Cardiac muscle cell (in vitro differentiated cells and primary cell): ENCODE results near the gene SLC25A29. TPM values are rescaled to one million over a fixed set of nuclear protein-coding genes. Genes with fewer than 3 reads are reported as not detected.
"Not testable (repeated sequence)": the region's sequence is repeated elsewhere in the genome, so short reads cannot be mapped to it uniquely, and the experiment has no call there.

Experiments
- DNase-seq, 2 donors: peaks; one replicate each; pipeline versions ENCODE4 v3.0.0 to v3.0.0-alpha.2; 2010 to 2017; ENCODE audit warnings: low read depth in 1 of 2, low spot score in 1 of 2
- H3K27ac ChIP-seq: fragments of 200-600 bp; sonication (generic); 2 replicates; pipeline ENCODE4 v1.5.1; 2016
- H3K27me3 ChIP-seq: fragments of 200-600 bp; sonication (generic); 2 replicates; pipeline ENCODE4 v1.6.0; 2016; ENCODE audit warnings: control low read depth
- H3K36me3 ChIP-seq: fragments of 200-600 bp; sonication (generic); 2 replicates; pipeline ENCODE4 v1.5.1; 2016; ENCODE audit warnings: control low read depth
- H3K4me1 ChIP-seq: fragments of 200-600 bp; sonication (generic); 2 replicates; pipeline ENCODE4 v1.8.1; 2017; ENCODE audit warnings: low read depth, mild to moderate bottlenecking, mixed run types
- H3K4me3 ChIP-seq: fragments of 200-600 bp; sonication (generic); 2 replicates; pipeline ENCODE4 v1.5.1; 2016; ENCODE audit warnings: mild to moderate bottlenecking
- H3K9me3 ChIP-seq: fragments of 200-600 bp; sonication (generic); 2 replicates; pipeline ENCODE4 v1.5.1; 2017; ENCODE audit warnings: low read depth, mild to moderate bottlenecking, control low read depth
- CTCF ChIP-seq: IDR thresholded peaks from 2 replicates; pipeline ENCODE4 v1.5.1; 2012; ENCODE audit warnings: low read depth, mild to moderate bottlenecking, low read length
- polyA plus RNA-seq: library from polyadenylated mRNA; unstranded; fragments of >200 nt; fragmentation: Nextera tagmentation; extraction: Ambion mirVana; gene quantifications from 2 replicates; pipeline ENCODE4 v1.2.1, GENCODE V29; 2016
- total RNA-seq: library from RNA; depleted of rRNA; stranded (reverse); fragments of >200 nt; gene quantifications from 2 replicates; pipeline ENCODE4 v1.2.3, GENCODE V29; 2016

Gene SLC25A29
- total and polyA plus RNA-seq, 2 experiments from 2014 or later, result 49.4 to 125 TPM

GRCh38 chr14:100309028-100309737 is 2.9 kb upstream of the SLC25A29 start:
- no peaks in the 10 kb centered on the region for H3K9me3 ChIP-seq
- H3K4me1 ChIP-seq, result peaks cover 34% of the 10 kb centered on the region
- no peaks in the 10 kb centered on the region for H3K36me3 ChIP-seq
- H3K27me3 ChIP-seq, result no peaks in the 10 kb centered on the region
- no peak overlapping the region for H3K27ac ChIP-seq
- H3K4me3 ChIP-seq, result no peak overlapping the region
- DNase-seq, result no peak
- no peak for TF ChIP-seq CTCF

GRCh38 chr14:100308427-100308792 is 2.2 kb upstream of the SLC25A29 start:
- not testable (repeated sequence) for DNase-seq, H3K27me3 ChIP-seq, H3K4me3 ChIP-seq, H3K36me3 ChIP-seq, H3K27ac ChIP-seq, H3K9me3 ChIP-seq
- peaks cover 28% of the 10 kb centered on the region for H3K4me1 ChIP-seq

- no peak for DNase-seq
- no peak overlapping the region for H3K4me3 ChIP-seq
- no peaks in the 10 kb centered on the region for H3K27me3 ChIP-seq
- TF ChIP-seq CTCF, result no peak
- H3K36me3 ChIP-seq, result no peaks in the 10 kb centered on the region
- no peak overlapping the region for H3K27ac ChIP-seq
- no peaks in the 10 kb centered on the region for H3K9me3 ChIP-seq
- H3K4me1 ChIP-seq, result peaks cover 22% of the 10 kb centered on the region
Observed at GRCh38 chr14:100307766-100308426, 1.7 kb upstream of the SLC25A29 start.

GRCh38 chr14:100306998-100307765 is 938 bp upstream of the SLC25A29 start:
- TF ChIP-seq CTCF, result no peak
- Histone ChIP-seq H3K9me3 (no peaks in the 10 kb centered on the region), H3K4me3 (peak overlapping the region; percentile 71), H3K36me3 (no peaks in the 10 kb centered on the region), H3K4me1 (peaks cover 15% of the 10 kb centered on the region), H3K27me3 (no peaks in the 10 kb centered on the region), H3K27ac (no peak overlapping the region)
- peak in 1 of 2 donors; percentile 43 for DNase-seq

- H3K27ac ChIP-seq, result no peak overlapping the region
- H3K27me3 ChIP-seq, result no peaks in the 10 kb centered on the region
- DNase-seq, result no peak
- no peaks in the 10 kb centered on the region for H3K36me3 ChIP-seq
- H3K9me3 ChIP-seq, result no peaks in the 10 kb centered on the region
- peak overlapping the region; percentile 71 for H3K4me3 ChIP-seq
- no peak for TF ChIP-seq CTCF
- H3K4me1 ChIP-seq, result peaks cover 13% of the 10 kb centered on the region
Observed at GRCh38 chr14:100305324-100306100, 732 bp downstream of the SLC25A29 start.
